Lung (tissue), 12 donors: ENCODE results near the gene ANTXR2. TPM values are rescaled to one million over a fixed set of nuclear protein-coding genes. Genes with fewer than 3 reads are reported as not detected.

Source experiments
- ATAC-seq: fragments of 200-7000 bp; cut with Tn5 transposase; one replicate; pipeline ENCODE4 v1.9.1; 2020; ENCODE audit warnings: moderate number of reproducible peaks; ENCODE audit not compliant: insufficient read depth, low FRiP score
- DNase-seq, 3 donors: peaks; one replicate each; pipeline ENCODE4 v3.0.0-alpha.2; 2013 to 2017
- H3K27ac ChIP-seq, 2 donors: one replicate each; pipeline ENCODE4 v1.5.1; 2013; ENCODE audit warnings: mild to moderate bottlenecking in 2 of 2, moderate library complexity in 2 of 2, control low read depth in 1 of 2, inconsistent platforms in 1 of 2, low read depth in 1 of 2, low read length in 1 of 2
- H3K27me3 ChIP-seq, 3 donors: one replicate each; pipeline ENCODE4 v1.5.1; 2013; ENCODE audit warnings: low read length in 2 of 3; ENCODE audit not compliant: control insufficient read depth in 3 of 3, insufficient read depth in 3 of 3
- H3K36me3 ChIP-seq, 4 donors: one replicate each; pipeline ENCODE4 v1.5.1; 2013; ENCODE audit warnings: low read length in 4 of 4, mild to moderate bottlenecking in 1 of 4, moderate library complexity in 1 of 4; ENCODE audit not compliant: control insufficient read depth in 4 of 4, insufficient read depth in 4 of 4
- H3K4me1 ChIP-seq, 5 donors: one replicate each; pipeline ENCODE4 v1.5.1; 2013; ENCODE audit warnings: low read length in 5 of 5, mild to moderate bottlenecking in 2 of 5, moderate library complexity in 1 of 5; ENCODE audit not compliant: control insufficient read depth in 5 of 5, insufficient read depth in 5 of 5
- H3K4me3 ChIP-seq: one replicate; pipeline ENCODE4 v1.5.1; 2013; ENCODE audit warnings: mild to moderate bottlenecking, control low read depth, moderate library complexity
- H3K9ac ChIP-seq, 2 donors: one replicate each; pipeline ENCODE4 v1.5.1; 2013; ENCODE audit warnings: low read length in 2 of 2, control low read depth in 1 of 2; ENCODE audit not compliant: insufficient read depth in 1 of 2
- H3K9me3 ChIP-seq, 4 donors: one replicate each; pipeline ENCODE4 v1.5.1; 2013; ENCODE audit warnings: low read length in 3 of 4, mild to moderate bottlenecking in 1 of 4, moderate library complexity in 1 of 4; ENCODE audit not compliant: control insufficient read depth in 4 of 4, insufficient read depth in 3 of 4
- CTCF ChIP-seq: IDR thresholded peaks from 2 replicates; pipeline ENCODE4 v1.5.1; 2012; ENCODE audit warnings: mild to moderate bottlenecking; ENCODE audit errors: control extremely low read depth, extremely low read depth
- WGBS, 2 donors: extraction: QIAGEN DNeasy Blood & Tissue Kit; methylation state at CpG; one replicate each; pipeline ENCODE4 v1.1.7; 2013; 5-methylcytosine and 5-hydroxymethylcytosine counted together
- polyA plus RNA-seq, 2 donors: library from polyadenylated mRNA; stranded (reverse); fragments of 200-250 nt; gene quantifications; one replicate each; pipeline ENCODE4 v1.2.1, GENCODE V29; 2013
- total RNA-seq, 2 donors: library from RNA; depleted of rRNA in 1 of 2; stranded (reverse); fragments of >200 nt in 1 of 2; gene quantifications; one replicate each; pipeline ENCODE4 v1.2.1, GENCODE V29; 2014 to 2021
- donor health status: control.
- donor health status: control.
- donor health status: Bipolar disorder and iron deficiency.
- donor health status: healthy.
- donor health status: DM: yes; HTN: yes; CAD: no.

Gene ANTXR2
- total and polyA plus RNA-seq, 4 donors = 4.8 to 47.2 (median 28.6) TPM

GRCh38 chr4:80103629-80104028, 30.6 kb upstream of the ANTXR2 start:
- no peak overlapping the region for H3K27ac ChIP-seq
- ATAC-seq (no peak), DNase-seq (no peak)
- no peak for TF ChIP-seq CTCF
- H3K9ac ChIP-seq = no peak overlapping the region
- H3K4me1 ChIP-seq = no peaks in the 10 kb centered on the region
- 27 to 50% methylated on average over 2 of the region's 2 CpGs for WGBS, 2 donors
- H3K9me3 ChIP-seq = peaks cover 0 to 2% (median 0%) of the 10 kb centered on the region in 4 donors
- H3K4me3 ChIP-seq = no peak overlapping the region
- no peaks in the 10 kb centered on the region for H3K36me3 ChIP-seq
- H3K27me3 ChIP-seq = no peaks in the 10 kb centered on the region

GRCh38 chr4:80101792-80102116, 28.7 kb upstream of the ANTXR2 start:
- Histone ChIP-seq H3K4me1 (peaks cover 0 to 1% (median 0%) of the 10 kb centered on the region in 5 donors), H3K36me3 (no peaks in the 10 kb centered on the region), H3K4me3 (no peak overlapping the region), H3K9ac (no peak overlapping the region), H3K9me3 (peaks cover 0 to under 1% (median 0%) of the 10 kb centered on the region in 4 donors), H3K27me3 (no peaks in the 10 kb centered on the region), H3K27ac (no peak overlapping the region)
- no peak for DNase-seq
- ATAC-seq = no peak
- TF ChIP-seq CTCF = no peak

GRCh38 chr4:80101071-80101791, 28.2 kb upstream of the ANTXR2 start:
- no peak overlapping the region for H3K4me3 ChIP-seq

More at GRCh38 chr4:80101071-80101791, 28.2 kb upstream of the ANTXR2 start:
- 54 to 74% methylated on average over 5 of the region's 5 CpGs for WGBS, 2 donors
- DNase-seq = no peak
- TF ChIP-seq CTCF = no peak
- no peaks in the 10 kb centered on the region for H3K9me3 ChIP-seq
- no peaks in the 10 kb centered on the region for H3K27me3 ChIP-seq
- H3K9ac ChIP-seq = no peak overlapping the region
- H3K27ac ChIP-seq = no peak overlapping the region
- ATAC-seq = no peak
- H3K36me3 ChIP-seq = no peaks in the 10 kb centered on the region
- peaks cover 0 to 1% (median 0%) of the 10 kb centered on the region in 5 donors for H3K4me1 ChIP-seq
